ENCODE results near the gene SGIP1.

The SGIP1 gene

GRCh38 chr1:66695116-66695515 is 161.2 kb downstream of the SGIP1 start:
- TF ChIP-seq CTCF (IDR thresholded peaks at IDR 0.05; ENCODE audit: extremely low read depth, missing control alignments) = no peak

GRCh38 chr1:66696771-66697170 is 162.8 kb downstream of the SGIP1 start:
- no peak for DNase-seq (ENCODE audit: low spot score)
- TF ChIP-seq CTCF (IDR thresholded peaks at IDR 0.05; ENCODE audit: extremely low read depth, missing control alignments) = no peak

More at GRCh38 chr1:66695116-66695515, 161.2 kb downstream of the SGIP1 start:
- no peak for DNase-seq (ENCODE audit: low spot score)

GRCh38 chr1:66699213-66699612 is 165.3 kb downstream of the SGIP1 start:
- no peak for DNase-seq (ENCODE audit: low spot score)
- TF ChIP-seq CTCF (IDR thresholded peaks at IDR 0.05; ENCODE audit: extremely low read depth, missing control alignments) = no peak

- TF ChIP-seq CTCF (IDR thresholded peaks at IDR 0.05; ENCODE audit: extremely low read depth, missing control alignments) = no peak
- no peak for DNase-seq (ENCODE audit: low spot score)
Measured at GRCh38 chr1:66704177-66704875, 170.4 kb downstream of the SGIP1 start.

GRCh38 chr1:66705110-66705509 is 171.2 kb downstream of the SGIP1 start:
- TF ChIP-seq CTCF (IDR thresholded peaks at IDR 0.05; ENCODE audit: extremely low read depth, missing control alignments) = no peak
- no peak for DNase-seq (ENCODE audit: low spot score)

- TF ChIP-seq CTCF (IDR thresholded peaks at IDR 0.05; ENCODE audit: extremely low read depth, missing control alignments) = no peak
- no peak for DNase-seq (ENCODE audit: low spot score)
Measured at GRCh38 chr1:66711420-66711819, 177.5 kb downstream of the SGIP1 start.

- no peak for TF ChIP-seq CTCF (IDR thresholded peaks at IDR 0.05; ENCODE audit: extremely low read depth, missing control alignments)
- DNase-seq (ENCODE audit: low spot score) = no peak
Measured at GRCh38 chr1:66712839-66713238, 178.9 kb downstream of the SGIP1 start.

Data from GM20000 (cell line).